HG03196 (cell line): ENCODE data around the gene COL6A2.
"Not testable (repeated sequence)": the region's sequence is repeated elsewhere in the genome, so short reads cannot be mapped to it uniquely, and the experiment has no call there.

Experiments
- ATAC-seq: cut with Tn5 transposase; IDR thresholded peaks from one replicate; pipeline ENCODE4 v1.9.1; 2021; ENCODE audit not compliant: unreplicated experiment

Gene COL6A2

GRCh38 chr21:46093668-46094400, 4.1 kb upstream of the COL6A2 start:
- ATAC-seq = no peak

- no peak for ATAC-seq
Observed at GRCh38 chr21:46094401-46095082, 3.4 kb upstream of the COL6A2 start.

DNA sequence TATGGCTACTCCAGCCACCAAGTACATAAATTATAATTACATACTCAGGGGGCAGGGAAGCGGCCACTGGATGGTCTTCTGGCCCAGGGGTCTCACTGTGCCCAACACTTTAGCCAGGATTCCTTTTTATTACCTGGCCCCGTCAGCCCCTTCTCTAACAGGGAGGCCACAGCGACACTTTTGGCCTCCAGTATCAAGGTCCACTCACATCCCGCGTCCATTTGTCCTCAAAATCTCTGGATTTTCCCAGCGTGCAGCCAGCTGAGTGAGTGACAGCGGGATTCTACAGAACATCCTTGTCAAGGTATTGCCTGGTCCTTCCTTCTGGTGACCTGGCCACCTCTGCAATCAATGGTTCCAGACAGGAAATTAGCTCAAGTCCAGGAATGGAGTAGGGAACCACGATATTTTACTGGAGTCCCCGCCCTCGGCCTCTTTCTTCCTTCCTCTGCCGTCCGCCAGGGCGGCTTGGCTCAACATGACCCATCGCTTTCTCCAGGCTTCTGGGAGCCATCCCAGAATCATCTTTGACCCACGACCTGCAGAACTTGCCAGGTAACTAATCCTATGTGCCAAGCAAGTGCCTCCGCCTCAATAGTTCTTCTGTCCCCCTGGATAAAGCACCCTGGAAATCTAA, 2.7 kb upstream of the COL6A2 start:
- no peak for ATAC-seq

DNA sequence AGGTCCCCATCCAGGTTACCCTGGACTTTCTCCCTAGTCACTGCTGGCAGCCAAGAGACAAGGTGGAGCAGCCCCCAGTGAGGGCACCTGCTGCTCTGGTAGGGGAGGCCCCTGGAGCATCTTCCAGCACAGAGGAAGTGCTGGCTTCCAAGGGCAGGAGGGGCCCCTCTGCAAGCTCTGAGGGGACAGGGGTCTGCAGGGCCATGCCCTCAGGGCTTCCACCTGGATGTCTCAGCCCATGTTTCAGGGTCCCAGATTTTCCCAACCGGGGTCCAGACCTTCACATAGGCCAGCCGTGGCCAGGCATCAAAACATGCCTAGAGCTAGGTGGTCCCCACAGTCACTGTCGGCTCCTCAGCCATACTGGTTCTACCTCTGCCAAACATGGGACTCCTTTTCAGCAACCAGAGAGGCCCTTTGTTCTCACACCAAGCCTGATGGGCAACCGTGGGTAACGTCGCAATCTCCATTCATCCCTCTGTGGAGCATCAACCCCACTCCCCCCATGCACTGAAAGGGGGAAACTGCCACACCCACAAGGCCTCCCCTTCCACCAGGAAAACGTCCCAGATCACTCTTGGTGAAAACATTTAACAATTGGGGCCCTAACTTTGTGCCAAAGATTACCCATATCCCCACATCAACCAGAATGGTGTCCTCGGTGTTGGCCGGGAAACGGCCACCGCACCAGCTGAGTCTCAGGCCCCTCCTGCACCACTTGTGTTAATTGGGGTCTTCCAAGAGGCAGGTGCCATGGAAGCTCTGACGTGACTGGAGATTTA, 1.9 kb upstream of the COL6A2 start:
- no peak for ATAC-seq

- ATAC-seq = no peak
Observed at GRCh38 chr21:46096596-46097335, 1.1 kb upstream of the COL6A2 start.

- no peak for ATAC-seq
Observed at GRCh38 chr21:46098303-46099141, 610 bp downstream of the COL6A2 start.

GRCh38 chr21:46099476-46099875, 1.6 kb downstream of the COL6A2 start:
- ATAC-seq = no peak

GRCh38 chr21:46100020-46100419, 2.1 kb downstream of the COL6A2 start:
- no peak for ATAC-seq

GRCh38 chr21:46100426-46100825, 2.5 kb downstream of the COL6A2 start:
- no peak for ATAC-seq

DNA sequence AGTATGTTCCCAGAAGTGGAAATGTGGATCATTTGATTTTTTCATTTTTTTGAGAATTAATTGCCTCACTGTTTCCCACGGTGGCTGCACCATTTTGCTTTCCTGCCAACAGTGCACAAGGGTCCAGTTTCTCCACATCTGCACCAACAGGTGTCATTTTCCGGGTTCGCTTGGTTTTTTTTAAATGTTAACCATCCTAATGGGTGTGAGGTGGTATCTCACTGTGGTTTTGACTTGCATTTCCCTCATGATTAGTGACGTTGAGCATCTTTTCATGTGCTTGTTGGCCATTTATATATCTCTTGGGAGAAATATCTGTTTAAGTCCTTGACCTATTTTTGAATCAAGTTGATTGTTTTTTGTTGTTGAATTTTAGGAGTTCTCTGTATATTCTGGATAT, 3.0 kb downstream of the COL6A2 start:
- no peak for ATAC-seq

DNA sequence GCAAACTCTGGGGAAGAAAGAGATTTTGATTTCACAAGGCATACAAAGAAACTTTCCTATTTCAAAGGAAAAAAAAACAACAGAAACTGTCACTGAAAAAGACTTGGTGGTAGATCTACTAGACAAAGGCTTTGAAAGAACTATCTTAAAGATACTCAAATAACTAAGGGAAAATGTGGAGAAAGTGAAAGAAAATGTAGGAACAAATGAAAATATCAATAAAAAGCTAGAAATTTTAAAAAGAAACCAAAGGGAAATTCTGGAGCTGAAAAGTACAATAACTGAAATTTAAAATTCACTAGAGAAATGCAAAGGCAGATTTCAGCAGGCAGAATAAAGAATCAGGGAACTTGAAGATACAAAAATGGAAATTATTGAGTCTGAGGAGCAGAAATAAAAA, 6.2 kb downstream of the COL6A2 start:
- no peak for ATAC-seq

GRCh38 chr21:46107376-46107775, 9.5 kb downstream of the COL6A2 start:
- not testable (repeated sequence) for ATAC-seq

DNA sequence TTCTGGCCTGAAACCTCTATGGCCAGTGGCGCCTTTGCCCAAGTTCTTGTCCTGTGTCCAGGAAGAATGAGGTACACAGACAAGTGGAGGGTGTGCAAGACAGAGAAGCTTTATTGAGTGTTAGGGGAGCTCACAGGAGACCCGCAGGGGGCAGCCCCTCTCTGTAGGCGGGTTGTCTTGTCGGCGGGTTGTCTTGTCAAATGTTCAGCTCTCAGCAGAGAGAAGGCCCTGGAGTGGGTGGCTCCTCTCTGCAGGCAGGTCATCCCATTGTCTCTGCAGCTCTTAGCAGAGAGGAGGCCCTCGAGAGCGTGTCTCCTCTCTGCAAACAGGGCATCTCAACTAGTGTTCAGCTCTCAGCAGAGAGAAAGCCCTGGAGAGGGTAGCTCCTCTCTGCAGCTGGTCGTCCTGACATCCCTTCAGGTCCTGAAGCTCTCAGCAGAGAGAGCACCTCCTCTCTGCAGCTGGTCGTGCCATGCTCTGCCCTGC, 11.0 kb downstream of the COL6A2 start:
- no peak for ATAC-seq

GRCh38 chr21:46109313-46110221, 11.7 kb downstream of the COL6A2 start:
- ATAC-seq = no peak

DNA sequence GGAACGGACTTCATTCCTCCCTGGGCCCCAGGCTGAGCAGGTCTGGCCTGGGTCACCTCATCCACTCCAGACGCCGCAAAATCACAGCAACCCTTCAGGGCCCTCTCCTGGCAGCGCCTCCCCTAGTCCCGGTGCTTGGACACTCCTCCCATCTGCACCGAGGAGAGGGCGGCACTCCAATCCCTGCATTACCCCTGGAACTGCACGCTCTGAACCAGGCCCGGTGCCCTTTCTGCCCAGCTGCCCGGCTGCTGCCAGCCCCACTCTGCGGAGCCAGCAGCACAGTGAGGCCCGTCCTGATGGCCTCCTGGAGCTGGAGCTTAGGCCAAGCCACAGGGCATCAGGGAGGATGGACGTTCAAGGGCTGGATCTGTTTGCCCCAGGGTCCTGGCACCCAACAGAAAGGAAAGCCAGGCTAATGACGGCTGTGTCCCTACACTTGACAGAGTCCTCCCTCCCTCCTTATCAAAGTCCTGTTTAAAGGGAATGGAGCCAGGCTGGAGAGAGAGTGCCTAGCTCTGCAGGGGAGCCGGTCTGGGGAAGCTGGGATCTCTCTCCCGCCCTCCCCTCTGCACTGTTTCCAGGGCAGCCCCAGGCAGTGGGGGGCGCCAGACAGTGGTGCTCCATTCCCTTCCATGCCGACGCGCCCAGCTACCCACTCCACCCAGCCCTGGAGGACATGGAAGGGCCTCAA, 12.7 kb downstream of the COL6A2 start:
- ATAC-seq = no peak

DNA sequence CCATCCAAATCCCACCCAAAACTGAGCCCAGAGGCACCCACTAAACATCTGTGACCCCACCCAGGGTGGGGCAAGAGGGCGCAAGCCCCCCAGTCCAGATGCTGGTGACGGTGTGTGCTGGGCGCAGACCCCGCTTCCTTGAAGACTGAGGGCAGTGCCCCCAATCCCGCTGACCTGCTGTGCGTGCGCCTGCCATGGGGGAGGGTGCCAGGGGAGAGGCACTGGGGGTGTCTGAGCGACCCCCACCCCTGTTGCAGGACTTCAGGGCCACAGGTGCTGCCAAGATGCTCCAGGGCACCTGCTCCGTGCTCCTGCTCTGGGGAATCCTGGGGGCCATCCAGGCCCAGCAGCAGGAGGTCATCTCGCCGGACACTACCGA, 13.3 kb downstream of the COL6A2 start:
- ATAC-seq = no peak

DNA sequence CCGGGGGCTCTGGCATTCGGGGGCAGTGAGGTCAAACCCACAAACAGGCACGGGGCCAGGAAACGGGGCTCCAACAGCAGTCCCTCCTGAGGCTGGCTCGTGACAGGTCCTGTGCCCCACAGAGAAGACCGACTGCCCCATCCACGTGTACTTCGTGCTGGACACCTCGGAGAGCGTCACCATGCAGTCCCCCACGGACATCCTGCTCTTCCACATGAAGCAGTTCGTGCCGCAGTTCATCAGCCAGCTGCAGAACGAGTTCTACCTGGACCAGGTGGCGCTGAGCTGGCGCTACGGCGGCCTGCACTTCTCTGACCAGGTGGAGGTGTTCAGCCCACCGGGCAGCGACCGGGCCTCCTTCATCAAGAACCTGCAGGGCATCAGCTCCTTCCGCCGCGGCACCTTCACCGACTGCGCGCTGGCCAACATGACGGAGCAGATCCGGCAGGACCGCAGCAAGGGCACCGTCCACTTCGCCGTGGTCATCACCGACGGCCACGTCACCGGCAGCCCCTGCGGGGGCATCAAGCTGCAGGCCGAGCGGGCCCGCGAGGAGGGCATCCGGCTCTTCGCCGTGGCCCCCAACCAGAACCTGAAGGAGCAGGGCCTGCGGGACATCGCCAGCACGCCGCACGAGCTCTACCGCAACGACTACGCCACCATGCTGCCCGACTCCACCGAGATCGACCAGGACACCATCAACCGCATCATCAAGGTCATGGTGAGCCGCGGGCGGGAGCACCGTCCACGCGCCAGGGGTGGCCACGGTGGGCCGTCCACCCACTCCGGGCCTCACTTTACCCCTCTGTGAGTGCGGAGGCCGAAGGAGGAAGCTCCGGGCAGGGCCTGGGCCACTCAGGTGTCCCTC, 14.2 kb downstream of the COL6A2 start:
- no peak for ATAC-seq
